GM19372 (cell line): Measurements from ENCODE around the gene HECTD2.
"Not testable (repeated sequence)": the region's sequence is repeated elsewhere in the genome, so short reads cannot be mapped to it uniquely, and the experiment has no call there.

Experiments used
- ATAC-seq: cut with Tn5 transposase; IDR thresholded peaks from one replicate; pipeline ENCODE4 v1.9.1; 2021; ENCODE audit warnings: mild to moderate bottlenecking, low read depth, moderate library complexity; ENCODE audit not compliant: unreplicated experiment

HECTD2 gene

DNA sequence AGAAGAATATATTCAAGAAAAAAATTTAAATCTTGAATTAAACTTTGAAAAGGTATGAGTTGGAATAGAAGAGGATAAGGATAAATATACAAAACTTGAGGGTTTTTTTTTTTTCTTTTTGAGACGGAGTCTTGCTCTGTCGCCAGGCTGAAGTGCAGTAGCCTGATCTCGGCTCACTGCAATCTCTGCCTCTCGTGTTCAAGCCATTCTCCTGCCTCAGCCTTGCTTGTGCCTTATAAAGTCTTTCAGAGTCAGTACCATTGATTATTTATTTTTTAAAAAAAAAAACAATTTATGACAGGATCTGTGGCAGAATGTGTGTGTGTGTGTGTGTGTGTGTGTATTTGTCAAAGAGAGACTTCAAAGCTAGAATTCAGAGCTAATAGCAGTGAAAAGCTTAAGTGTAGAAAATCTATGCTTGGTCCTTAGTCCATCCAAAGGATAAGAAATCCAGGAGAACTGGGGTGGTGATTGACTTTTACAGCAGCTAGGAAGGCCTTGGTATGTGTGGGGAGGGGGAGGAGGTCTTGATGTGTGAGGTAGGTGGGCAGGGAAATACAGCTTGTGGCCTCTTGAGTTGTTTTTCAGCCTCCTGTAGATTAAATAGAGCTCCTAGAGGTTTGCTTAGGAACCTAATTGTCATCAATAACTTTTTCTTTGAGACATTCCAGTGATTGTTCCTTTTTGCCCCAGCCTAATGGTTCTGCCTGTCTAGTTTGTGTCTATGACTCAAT lies 2.4 kb downstream of the HECTD2 start:
- no peak for ATAC-seq

- no peak for ATAC-seq
Observed at GRCh38 chr10:91415816-91416215, 5.7 kb downstream of the HECTD2 start.

GRCh38 chr10:91416339-91416855 lies 6.3 kb downstream of the HECTD2 start:
- ATAC-seq: no peak

- ATAC-seq: no peak
Observed at GRCh38 chr10:91418416-91418815, 8.3 kb downstream of the HECTD2 start.

- ATAC-seq: no peak
Observed at GRCh38 chr10:91420868-91421267, 10.7 kb downstream of the HECTD2 start.

DNA sequence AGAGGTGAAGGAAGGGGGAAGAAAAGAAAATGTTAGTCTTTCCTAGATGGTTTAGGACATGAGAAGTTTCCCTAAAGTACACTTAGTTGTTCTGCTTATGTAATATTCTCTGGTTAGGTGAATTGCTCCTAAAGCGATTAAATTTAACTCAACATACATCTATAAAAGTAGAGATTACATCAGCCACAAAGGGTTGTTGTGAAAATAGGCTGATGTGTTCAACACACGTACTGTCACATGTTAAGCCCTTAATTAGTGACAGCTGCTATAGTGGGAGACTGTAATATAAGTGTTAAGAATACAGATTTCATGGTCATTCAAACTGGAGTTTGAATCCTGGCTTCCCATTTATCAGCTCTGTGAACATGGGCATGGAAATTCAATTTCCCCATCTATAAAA lies 12.8 kb downstream of the HECTD2 start:
- ATAC-seq: no peak

GRCh38 chr10:91424016-91424415 lies 13.9 kb downstream of the HECTD2 start:
- ATAC-seq: no peak

- ATAC-seq: no peak
Observed at GRCh38 chr10:91432175-91432574, 22.0 kb downstream of the HECTD2 start.

DNA sequence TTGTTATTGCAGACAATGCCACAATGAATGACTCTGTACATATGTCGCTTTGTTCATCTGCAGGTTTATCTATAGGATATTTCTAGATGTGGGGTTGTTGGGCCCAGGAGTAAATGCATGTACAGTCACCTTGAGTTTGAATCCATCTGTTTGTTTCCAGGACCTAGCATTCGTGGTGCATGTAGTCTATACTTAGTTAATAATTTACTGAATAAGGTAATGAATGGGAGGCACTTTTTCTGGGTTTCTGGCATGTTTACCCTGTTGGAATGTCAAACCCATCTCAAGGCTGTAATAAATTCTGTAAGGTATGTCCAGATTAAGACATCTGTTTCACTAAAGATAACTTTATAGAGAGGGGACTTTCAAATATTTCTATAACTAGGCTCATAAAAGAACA lies 23.5 kb downstream of the HECTD2 start:
- ATAC-seq: no peak

GRCh38 chr10:91434041-91434440 lies 23.9 kb downstream of the HECTD2 start:
- ATAC-seq: no peak

- ATAC-seq: no peak
Observed at GRCh38 chr10:91435241-91435640, 25.1 kb downstream of the HECTD2 start.

DNA sequence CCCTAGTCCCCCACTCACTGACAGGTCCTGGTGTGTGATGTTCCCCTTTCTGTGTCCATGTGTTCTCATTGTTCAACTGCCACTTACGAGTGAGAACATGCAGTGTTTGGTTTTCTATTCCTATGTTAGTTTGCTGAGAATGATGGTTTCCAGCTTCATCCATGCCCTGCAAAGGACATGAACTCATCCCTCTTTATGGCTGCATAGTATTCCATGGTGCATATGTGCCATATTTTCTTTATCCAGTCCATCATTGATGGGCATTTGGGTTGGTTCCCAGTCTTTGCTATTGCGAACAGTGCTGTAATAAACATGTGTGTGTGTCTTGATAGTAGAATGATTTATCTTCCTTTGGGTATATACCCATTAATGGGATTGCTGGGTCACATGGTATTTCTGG lies 28.1 kb downstream of the HECTD2 start:
- not testable (repeated sequence) for ATAC-seq

GRCh38 chr10:91444211-91445182 lies 34.4 kb downstream of the HECTD2 start:
- no peak for ATAC-seq

- ATAC-seq: no peak
Observed at GRCh38 chr10:91452063-91452462, 41.9 kb downstream of the HECTD2 start.

DNA sequence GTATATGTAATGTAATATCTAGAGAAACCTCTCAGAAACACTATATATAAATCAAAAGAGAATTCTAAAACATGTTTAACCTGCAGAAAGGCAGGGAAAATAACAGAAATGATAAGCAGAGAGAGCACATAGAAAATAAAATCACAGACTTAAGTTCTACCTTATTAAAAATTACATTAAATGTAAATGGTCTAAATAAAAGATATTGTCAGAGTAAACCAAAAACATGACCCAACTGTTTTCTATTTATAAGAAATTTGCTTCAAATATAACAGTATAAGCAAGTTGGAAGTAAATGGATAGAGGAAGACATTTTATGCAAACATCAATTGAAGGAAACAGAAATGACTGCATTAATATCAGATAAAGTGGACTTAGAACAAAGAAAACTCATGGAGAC lies 43.4 kb downstream of the HECTD2 start:
- no peak for ATAC-seq

DNA sequence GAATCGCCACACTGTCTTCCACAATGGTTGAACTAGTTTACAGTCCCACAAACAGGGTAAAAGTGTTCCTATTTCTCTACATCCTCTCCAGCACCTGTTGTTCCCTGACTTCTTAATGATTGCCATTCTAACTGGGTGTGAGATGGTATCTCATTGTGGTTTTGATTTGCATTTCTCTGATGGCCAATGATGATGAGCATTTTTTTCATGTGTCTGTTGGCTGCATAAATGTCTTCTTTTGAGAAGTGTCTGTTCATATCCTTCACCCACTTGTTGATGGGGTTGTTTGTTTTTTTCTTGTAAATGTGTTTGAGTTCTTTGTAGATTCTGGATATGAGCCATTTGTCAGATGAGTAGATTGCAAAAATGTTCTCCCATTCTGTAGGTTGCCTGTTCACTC lies 45.0 kb downstream of the HECTD2 start:
- not testable (repeated sequence) for ATAC-seq

DNA sequence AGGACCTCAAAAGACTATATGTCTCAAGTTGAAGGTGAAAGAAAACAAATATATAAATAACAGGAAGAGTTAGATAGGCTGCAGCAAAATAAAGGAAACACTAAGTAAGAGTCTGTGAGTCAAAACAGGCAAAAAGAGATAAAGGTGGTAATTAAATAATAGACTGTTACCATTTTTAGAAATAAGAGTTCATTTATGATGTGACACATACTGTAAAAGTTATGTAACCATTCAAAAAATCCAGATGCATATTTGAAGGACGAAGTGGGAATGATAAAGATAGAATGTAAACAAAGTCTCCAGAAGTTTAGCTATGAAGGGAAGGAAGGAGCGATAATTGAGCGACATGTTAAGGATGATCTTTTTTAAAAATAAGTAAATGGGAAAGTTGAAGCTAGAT lies 50.5 kb downstream of the HECTD2 start:
- ATAC-seq: no peak

- ATAC-seq: no peak
Observed at GRCh38 chr10:91462423-91462822, 52.3 kb downstream of the HECTD2 start.

DNA sequence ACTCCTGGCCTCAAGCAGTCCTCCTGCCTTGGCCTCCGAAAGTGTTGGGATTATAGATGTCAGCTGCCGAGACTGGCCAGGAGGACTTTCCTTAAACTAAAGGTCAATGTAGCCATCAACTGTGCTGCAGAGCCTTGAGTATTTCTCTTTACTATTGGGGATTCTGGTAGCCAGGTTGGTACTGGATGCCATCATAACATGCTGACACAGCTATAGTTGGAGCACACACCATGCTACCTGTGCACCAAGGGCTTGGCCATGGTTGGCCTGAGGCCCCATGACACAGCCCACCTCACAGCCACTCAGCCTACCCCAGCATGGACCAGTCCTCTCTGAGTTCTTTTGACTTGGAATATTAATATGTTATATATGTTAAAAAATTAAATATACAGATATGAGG lies 54.4 kb downstream of the HECTD2 start:
- ATAC-seq: no peak

GRCh38 chr10:91465261-91465660 lies 55.1 kb downstream of the HECTD2 start:
- ATAC-seq: no peak

- ATAC-seq: no peak
Observed at GRCh38 chr10:91467114-91467513, 57.0 kb downstream of the HECTD2 start.
